GM12878 (cell line): ENCODE results near the gene DCAF17. TPM values are rescaled to one million over a fixed set of nuclear protein-coding genes. Genes with fewer than 3 reads are reported as not detected.

Source experiments
- ATAC-seq: fragments of 200-7000 bp; cut with Tn5 transposase; 3 replicates; pipeline ENCODE4 v1.9.1; 2020; ENCODE audit warnings: mild to moderate bottlenecking, moderate library complexity
- BruUV-seq: library from RNA; stranded (reverse); fragments of 400-500 nt; replicated peaks from 2 replicates; lab custom pipeline; 2021; lab: Mats Ljungman, UMichigan
- CTCF ChIA-PET: fragments of 300-600 bp; sonication (Branson Sonifier 250); formaldehyde crosslinking; extraction: SDS; loops from one replicate; lab custom pipeline; 2021; ENCODE audit warnings: inconsistent platforms; lab: Yijun Ruan, JAX
- POLR2A ChIA-PET: fragments of 350-600 bp; formaldehyde crosslinking; extraction: SDS; loops from one replicate; lab custom pipeline; 2021; ENCODE audit warnings: inconsistent platforms; lab: Charles Lee
- RAD21 ChIA-PET: fragments of 300-600 bp; sonication (Branson Sonifier 250); formaldehyde crosslinking; loops from one replicate; lab custom pipeline; 2023; ENCODE audit warnings: antibody characterized with exemption; ENCODE audit not compliant: unreplicated experiment; lab: Charles Lee
- SMC1A ChIA-PET: fragments of 300-600 bp; sonication (Branson Sonifier 250); formaldehyde crosslinking; loops from one replicate; lab custom pipeline; 2023; ENCODE audit not compliant: unreplicated experiment, uncharacterized antibody; lab: Charles Lee
- DNase-seq: peaks from one replicate; pipeline ENCODE4 v3.0.0-alpha.2; 2011; ENCODE audit warnings: low read depth, low spot score
- FAIRE-seq: peaks from 3 replicates; lab custom pipeline; 2011; peaks lifted over from hg19 to GRCh38; lab: Jason Lieb, UNC
- H2AFZ ChIP-seq: 2 replicates; pipeline ENCODE4 v1.6.0; 2011; ENCODE audit warnings: low read depth, low read length, control low read depth; ENCODE audit not compliant: control insufficient read depth
- H3K27ac ChIP-seq: 2 replicates; pipeline ENCODE4 v1.5.1; 2011; ENCODE audit warnings: control low read depth; ENCODE audit not compliant: control insufficient read depth, insufficient read depth
- H3K27me3 ChIP-seq, 2 experiments: replicated peaks in 1 of 2; 2 replicates each; pipeline versions ENCODE4 v1.6.0 to v1.6.1; 2011; ENCODE audit warnings: low read length in 1 of 2; ENCODE audit not compliant: control insufficient read depth in 2 of 2, insufficient read depth in 2 of 2
- H3K36me3 ChIP-seq, 2 experiments: 2 replicates each; pipeline ENCODE4 v1.5.1; 2011; ENCODE audit warnings: low read length in 1 of 2; ENCODE audit not compliant: control insufficient read depth in 2 of 2, insufficient read depth in 2 of 2
- H3K4me1 ChIP-seq: 2 replicates; pipeline ENCODE4 v1.6.1; 2011; ENCODE audit warnings: mild to moderate bottlenecking, low read length, moderate library complexity, mixed read lengths; ENCODE audit not compliant: control insufficient read depth, insufficient read depth
- H3K4me2 ChIP-seq: 2 replicates; pipeline ENCODE4 v1.6.0; 2011; ENCODE audit warnings: control low read depth; ENCODE audit not compliant: control insufficient read depth, insufficient read depth
- H3K4me3 ChIP-seq: fragments of 200-600 bp; sonication (generic); 2 replicates; pipeline ENCODE4 v1.5.1; 2016
- H3K79me2 ChIP-seq: 2 replicates; pipeline ENCODE4 v1.6.0; 2011; ENCODE audit warnings: low read length; ENCODE audit not compliant: control insufficient read depth, insufficient read depth
- H3K9ac ChIP-seq: 2 replicates; pipeline ENCODE4 v1.8.0; 2011; ENCODE audit warnings: low read length, control low read depth, mixed read lengths; ENCODE audit not compliant: control insufficient read depth, insufficient read depth
- H3K9me3 ChIP-seq: replicated peaks from 3 replicates; pipeline ENCODE4 v1.5.1; 2011; ENCODE audit warnings: mild to moderate bottlenecking, low read length; ENCODE audit not compliant: control insufficient read depth, insufficient read depth
- H4K20me1 ChIP-seq: 2 replicates; pipeline ENCODE4 v1.6.0; 2011; ENCODE audit not compliant: control insufficient read depth, insufficient read depth
- ATF3 ChIP-seq: IDR thresholded peaks from 2 replicates; pipeline ENCODE4 v1.6.1; 2011; ENCODE audit warnings: low read depth, mild to moderate bottlenecking, low read length, moderate library complexity, borderline replicate concordance; ENCODE audit errors: extremely low read depth
- ATF7 ChIP-seq: fragments of 450-650 bp; IDR thresholded peaks from 2 replicates; pipeline ENCODE4 v1.6.1; 2016; ENCODE audit warnings: low read depth, mild to moderate bottlenecking
- CEBPB ChIP-seq, 2 experiments: fragments of 150-350 bp in 1 of 2; IDR thresholded peaks; 2 replicates each; pipeline ENCODE4 v1.6.1; 2012 to 2014; ENCODE audit warnings: low read depth in 2 of 2, low read length in 2 of 2, borderline replicate concordance in 1 of 2, inconsistent platforms in 1 of 2
- E2F4 ChIP-seq: IDR thresholded peaks from 2 replicates; pipeline ENCODE4 v1.6.1; 2012; ENCODE audit warnings: low read depth, low read length, improper control_type of control experiment
- ELK1 ChIP-seq: IDR thresholded peaks from 2 replicates; pipeline ENCODE4 v1.6.1; 2012; ENCODE audit warnings: low read depth, low read length, improper control_type of control experiment
- FOXK2 ChIP-seq: fragments of 450-650 bp; IDR thresholded peaks from 2 replicates; pipeline ENCODE4 v1.6.1; 2017; ENCODE audit warnings: mild to moderate bottlenecking, moderate library complexity
- GABPA ChIP-seq: IDR thresholded peaks from 2 replicates; pipeline ENCODE4 v1.6.1; 2014; ENCODE audit warnings: antibody characterized with exemption, low read depth, mild to moderate bottlenecking, inconsistent platforms
- GATAD2B ChIP-seq: fragments of 450-650 bp; conservative IDR thresholded peaks from 2 replicates; pipeline ENCODE4 v1.6.1; 2017; ENCODE audit warnings: low read depth, mild to moderate bottlenecking, moderate library complexity
- MLLT1 ChIP-seq: fragments of 450-650 bp; IDR thresholded peaks from 2 replicates; pipeline ENCODE4 v1.6.1; 2016; ENCODE audit warnings: mild to moderate bottlenecking
- PKNOX1 ChIP-seq: fragments of 450-650 bp; IDR thresholded peaks from 2 replicates; pipeline ENCODE4 v1.6.1; 2016; ENCODE audit warnings: mild to moderate bottlenecking
- RBBP5 ChIP-seq: fragments of 200-600 bp; sonication (generic); conservative IDR thresholded peaks from 2 replicates; pipeline ENCODE4 v1.6.1; 2016
- SKIL ChIP-seq: fragments of 450-650 bp; IDR thresholded peaks from 2 replicates; pipeline ENCODE4 v1.6.1; 2017; ENCODE audit warnings: mild to moderate bottlenecking, low read depth, inconsistent platforms; ENCODE audit not compliant: poor library complexity, severe bottlenecking
- SMARCA5 ChIP-seq: fragments of 450-650 bp; IDR thresholded peaks from 2 replicates; pipeline ENCODE4 v1.6.1; 2017; ENCODE audit warnings: mild to moderate bottlenecking
- TCF12 ChIP-seq: IDR thresholded peaks from 2 replicates; pipeline ENCODE4 v1.6.1; 2011; ENCODE audit warnings: low read depth, mild to moderate bottlenecking, low read length
- ZBED1 ChIP-seq: IDR thresholded peaks from 2 replicates; pipeline ENCODE4 v1.6.1; 2016; ENCODE audit warnings: borderline replicate concordance
- ZZZ3 ChIP-seq: IDR thresholded peaks from 2 replicates; pipeline ENCODE4 v1.6.1; 2011; ENCODE audit warnings: low read depth; ENCODE audit not compliant: control insufficient read depth, insufficient read length
- WGBS: methylation state at CpG from one replicate; pipeline ENCODE4 v1.1.6; 2016; ENCODE audit warnings: low lambda C conversion rate; ENCODE audit not compliant: insufficient replicate concordance, insufficient coverage; ENCODE audit errors: missing lambda C conversion rate; 5-methylcytosine and 5-hydroxymethylcytosine counted together
- in situ Hi-C: fragments of 300-500 bp; cut with MboI; formaldehyde crosslinking; loops from 9 replicates; pipeline ENCODE4 v1.14.3; 2018; ENCODE audit warnings: mixed read lengths
- intact Hi-C: fragments of 100-400 bp; cut with micrococcal nuclease; formaldehyde crosslinking; loops from one replicate; pipeline ENCODE4 v1.14.2; 2022; ENCODE audit not compliant: unreplicated experiment
- polyA plus RNA-seq, 11 experiments: library from polyadenylated mRNA; depleted of rRNA in 4 of 11; unstranded in 6 of 11; stranded (reverse) in 5 of 11; fragments of >200 nt; fragmentation: Nextera tagmentation in 4 of 11; fragmentation: Illumina TruSeq in 1 of 11; extraction: Ambion mirVana in 4 of 11; extraction: Trizol in 1 of 11; gene quantifications; 1 replicate in 1 of 11; 2 replicates in 10 of 11; pipeline versions ENCODE4 v1.2.1 to v1.2.3, GENCODE V29; 2011 to 2016; ENCODE audit warnings: inconsistent platforms in 2 of 11, missing spikeins in 2 of 11, low read depth in 1 of 11
- total RNA-seq, 4 experiments: library from RNA; depleted of rRNA in 3 of 4; stranded (reverse); fragments of >200 nt in 3 of 4; fragmentation: Illumina TruSeq in 1 of 4; extraction: Trizol in 1 of 4; gene quantifications; 2 replicates each; pipeline versions ENCODE4 v1.2.1 to v1.2.3, GENCODE V29; 2013 to 2021

DCAF17 gene
- total and polyA plus RNA-seq, 10 of the 15 experiments (the other 5 are each of a cell fraction or from before 2014, with no cell fraction given): 5.2 to 32.9 (median 23.4) TPM

GRCh38 chr2:171470129-171470528 is 36.1 kb downstream of the DCAF17 start:
- RAD21 ChIA-PET: no interaction called here
- Histone ChIP-seq H4K20me1 (no peaks in the 10 kb centered on the region), H3K79me2 (no peaks in the 10 kb centered on the region), H3K4me3 (no peak overlapping the region), H3K27me3 (no peaks in the 10 kb centered on the region), H3K9me3 (no peaks in the 10 kb centered on the region), H2AFZ (no peak overlapping the region), H3K4me2 (no peak overlapping the region), H3K9ac (no peak overlapping the region), H3K36me3 (peaks cover 2 to 13% of the 10 kb centered on the region in 2 experiments; a peak in 3 of 4 replicates), H3K4me1 (no peaks in the 10 kb centered on the region), H3K27ac (no peak overlapping the region)
- SMC1A ChIA-PET: interaction anchor here (0.9 kb wide), 1 partner anchor 103 kb away, joined by 3 read pairs; no protein-coding TSS in a partner anchor
- no peak for FAIRE-seq
- no TSS peak for BruUV-seq
- CTCF ChIA-PET: no interaction called here
- DNase-seq: no peak
- TF ChIP-seq GABPA: no peak
- no peak for TF ChIP-seq SKIL
- TF ChIP-seq CEBPB (IDR thresholded peaks at IDR 0.05; ENCODE audit: borderline replicate concordance in 1 of 2, low read depth in 2 of 2, low read length in 2 of 2): no peak
- TF ChIP-seq RBBP5: no peak
- TF ChIP-seq E2F4: no peak
- TF ChIP-seq SMARCA5: no peak
- TF ChIP-seq ZZZ3: no peak
- TF ChIP-seq GATAD2B: no peak
- no peak for TF ChIP-seq ZBED1
- TF ChIP-seq TCF12: no peak
- TF ChIP-seq MLLT1: no peak
- no peak for TF ChIP-seq ATF3
- TF ChIP-seq ELK1: no peak
- TF ChIP-seq FOXK2: no peak
- TF ChIP-seq ATF7: no peak
- no peak for TF ChIP-seq PKNOX1
- no peak for ATAC-seq
- WGBS: 87% methylated on average over 5 of the region's 5 CpGs
- in situ Hi-C loops (no loop called here), intact Hi-C loops (no loop called here)
- POLR2A ChIA-PET: no interaction called here
